Fibroblast of skin of abdomen (primary cell): ENCODE data around the gene POLQ.
"Not testable (repeated sequence)": the region's sequence is repeated elsewhere in the genome, so short reads cannot be mapped to it uniquely, and the experiment has no call there.

ENCODE experiments used
- DNase-seq: peaks from one replicate; pipeline ENCODE4 v3.0.0-alpha.2; 2013

The POLQ gene

GRCh38 chr3:121418182-121418581, 127.6 kb downstream of the POLQ start:
- no peak for DNase-seq

GRCh38 chr3:121414924-121415323, 130.9 kb downstream of the POLQ start:
- DNase-seq, result no peak

- DNase-seq, result peak; percentile 27
Measured at GRCh38 chr3:121411523-121411922, 134.3 kb downstream of the POLQ start.

- no peak for DNase-seq
Measured at GRCh38 chr3:121405631-121406030, 140.2 kb downstream of the POLQ start.

GRCh38 chr3:121399820-121400219, 146.0 kb downstream of the POLQ start:
- no peak for DNase-seq

- DNase-seq, result not testable (repeated sequence)
Measured at GRCh38 chr3:121398051-121398450, 147.7 kb downstream of the POLQ start.

- DNase-seq, result not testable (repeated sequence)
Measured at GRCh38 chr3:121395967-121396366, 149.8 kb downstream of the POLQ start.

DNA sequence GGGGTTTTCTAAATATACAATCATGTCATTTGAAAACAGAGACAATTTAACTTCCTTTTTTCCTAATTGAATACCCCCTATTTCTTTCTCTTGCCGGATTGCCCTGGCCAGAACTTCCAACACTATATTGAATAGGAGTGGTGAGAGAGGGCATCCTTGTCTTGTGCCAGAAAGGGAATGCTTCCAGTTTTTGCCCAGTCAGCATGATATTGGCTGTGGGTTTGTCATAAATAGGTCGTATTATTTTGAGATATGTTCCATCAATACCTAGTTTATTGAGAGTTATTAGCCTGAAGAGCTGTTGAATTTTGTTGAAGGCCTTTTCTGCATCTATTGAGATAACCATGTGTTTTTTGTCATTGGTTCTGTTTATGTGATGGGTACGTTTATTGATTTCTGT, 157.5 kb downstream of the POLQ start:
- not testable (repeated sequence) for DNase-seq
